Caco-2 (cell line): ENCODE data around the gene COL5A2. TPM values are rescaled to one million over a fixed set of nuclear protein-coding genes. Genes with fewer than 3 reads are reported as not detected.

Source experiments
- BruUV-seq: library from RNA; stranded (reverse); fragments of 400-500 nt; replicated peaks from 2 replicates; lab custom pipeline; 2021; lab: Mats Ljungman, UMichigan
- CTCF ChIA-PET: fragments of 300-600 bp; sonication (Branson Sonifier 250); formaldehyde crosslinking; loops from one replicate; lab custom pipeline; 2022; ENCODE audit warnings: antibody characterized with exemption; lab: Charles Lee
- POLR2A ChIA-PET: fragments of 300-600 bp; sonication (Branson Sonifier 250); formaldehyde crosslinking; loops from one replicate; lab custom pipeline; 2022; ENCODE audit warnings: antibody characterized with exemption; lab: Charles Lee
- DNase-seq, 2 experiments: peaks; one replicate each; pipeline versions ENCODE4 v3.0.0 to v3.0.0-alpha.2; 2020 to 2022
- H3K27me3 ChIP-seq: replicated peaks from 2 replicates; pipeline ENCODE4 v1.6.0; 2011; ENCODE audit warnings: low read length; ENCODE audit not compliant: control insufficient read depth, insufficient read depth
- H3K36me3 ChIP-seq: 2 replicates; pipeline ENCODE4 v1.5.1; 2011; ENCODE audit warnings: low read length; ENCODE audit not compliant: control insufficient read depth, insufficient read depth
- H3K4me1 ChIP-seq: fragments of 250-450 bp; sonication (Bioruptor Pico); 2 replicates; pipeline ENCODE4 v1.5.1; 2020; ENCODE audit warnings: mild to moderate bottlenecking
- H3K4me3 ChIP-seq: 2 replicates; pipeline ENCODE4 v1.5.1; 2011; ENCODE audit warnings: low read depth, mild to moderate bottlenecking, control low read depth, low read length
- H3K9me3 ChIP-seq: fragments of 250-450 bp; sonication (Bioruptor Pico); 2 replicates; pipeline ENCODE4 v1.5.1; 2020; ENCODE audit warnings: mild to moderate bottlenecking, moderate library complexity
- H3K27ac Mint-ChIP-seq: one replicate; pipeline ENCODE4 v1.8.0; 2022; ENCODE audit warnings: mixed read lengths; ENCODE audit not compliant: unreplicated experiment
- H3K27me3 Mint-ChIP-seq: one replicate; pipeline ENCODE4 v1.8.0; 2022; ENCODE audit warnings: mixed read lengths; ENCODE audit not compliant: insufficient read depth, unreplicated experiment
- H3K36me3 Mint-ChIP-seq: one replicate; pipeline ENCODE4 v1.8.0; 2022; ENCODE audit warnings: mild to moderate bottlenecking, mixed read lengths; ENCODE audit not compliant: insufficient read depth, unreplicated experiment
- H3K4me1 Mint-ChIP-seq: one replicate; pipeline ENCODE4 v1.8.0; 2022; ENCODE audit warnings: low read depth, mixed read lengths; ENCODE audit not compliant: unreplicated experiment
- H3K4me3 Mint-ChIP-seq: one replicate; pipeline ENCODE4 v1.8.0; 2022; ENCODE audit warnings: mild to moderate bottlenecking, moderate library complexity, mixed read lengths; ENCODE audit not compliant: unreplicated experiment
- H3K9me3 Mint-ChIP-seq: one replicate; pipeline ENCODE4 v1.8.0; 2022; ENCODE audit warnings: mixed read lengths; ENCODE audit not compliant: unreplicated experiment
- CTCF ChIP-seq, 2 experiments: fragments of 200-600 bp in 1 of 2; IDR thresholded peaks; 1 replicate in 1 of 2; 2 replicates in 1 of 2; pipeline versions ENCODE4 v1.5.1 to v1.8.0; 2011 to 2022; ENCODE audit warnings: antibody characterized with exemption in 1 of 2, control low read depth in 1 of 2, inconsistent platforms in 1 of 2, low read depth in 1 of 2, low read length in 1 of 2, mild to moderate bottlenecking in 1 of 2, moderate library complexity in 1 of 2; ENCODE audit not compliant: insufficient read depth in 1 of 2, severe bottlenecking in 1 of 2, unreplicated experiment in 1 of 2
- intact Hi-C: fragments of 100-400 bp; cut with micrococcal nuclease; formaldehyde crosslinking; loops from one replicate; pipeline ENCODE4 v1.10.0; 2022; ENCODE audit not compliant: unreplicated experiment
- total RNA-seq: library from RNA; stranded (reverse); gene quantifications from 2 replicates; pipeline ENCODE4 v1.2.3, GENCODE V29; 2022

Gene COL5A2
- total RNA-seq, 1 experiment from 2014 or later: 244 TPM

GRCh38 chr2:189178726-189179569, 613 bp downstream of the COL5A2 start:
- Mint-ChIP-seq H3K27me3 (no peaks in the 10 kb centered on the region), H3K4me1 (peaks cover 38% of the 10 kb centered on the region), H3K36me3 (peaks cover 6% of the 10 kb centered on the region), H3K9me3 (no peaks in the 10 kb centered on the region), H3K27ac (peak overlapping the region; percentile 87), H3K4me3 (peak overlapping the region; percentile 92)
- no peak for TF ChIP-seq CTCF (IDR thresholded peaks at IDR 0.05; ENCODE audit: insufficient read depth in 1 of 2, low read depth in 1 of 2, low read length in 1 of 2, severe bottlenecking in 1 of 2, unreplicated experiment in 1 of 2)
- H3K4me3 ChIP-seq: peak overlapping the region; percentile 66
- H3K27me3 ChIP-seq: no peaks in the 10 kb centered on the region
- intact Hi-C loops: loop anchor here (1.0 to 5.0 kb wide), 5 partner anchors 16 to 200 kb away; no protein-coding TSS in a partner anchor
- DNase-seq: peak; percentile 29 to 54
- H3K36me3 ChIP-seq: no peaks in the 10 kb centered on the region
- H3K9me3 ChIP-seq: no peaks in the 10 kb centered on the region
- POLR2A ChIA-PET: interaction anchor here (1.6 kb wide), 1 partner anchor 261 kb away, joined by 5 read pairs; no protein-coding TSS in a partner anchor
- peaks cover 45% of the 10 kb centered on the region for H3K4me1 ChIP-seq
- BruUV-seq: TSS peak; percentile 68
- CTCF ChIA-PET: interaction anchor here (0.6 to 2.9 kb wide), 3 partner anchors 37 to 332 kb away, joined by 3 to 25 read pairs (median 4); no protein-coding TSS in a partner anchor

- Mint-ChIP-seq H3K9me3 (no peaks in the 10 kb centered on the region), H3K27ac (no peak overlapping the region), H3K4me1 (peaks cover 36% of the 10 kb centered on the region), H3K36me3 (peaks cover 6% of the 10 kb centered on the region), H3K27me3 (no peaks in the 10 kb centered on the region), H3K4me3 (peak overlapping the region; percentile 92)
- DNase-seq: no peak
- CTCF ChIA-PET: interaction anchor here (0.6 to 2.9 kb wide), 3 partner anchors 36 to 333 kb away, joined by 3 to 25 read pairs (median 4); no protein-coding TSS in a partner anchor
- TF ChIP-seq CTCF (IDR thresholded peaks at IDR 0.05; ENCODE audit: insufficient read depth in 1 of 2, low read depth in 1 of 2, low read length in 1 of 2, severe bottlenecking in 1 of 2, unreplicated experiment in 1 of 2): peak in 1 of 2 experiments; percentile 38
- H3K9me3 ChIP-seq: no peaks in the 10 kb centered on the region
- H3K27me3 ChIP-seq: no peaks in the 10 kb centered on the region
- BruUV-seq: no TSS peak
- H3K4me1 ChIP-seq: peaks cover 36% of the 10 kb centered on the region
- intact Hi-C loops: loop anchor here (2.0 to 5.0 kb wide), 2 partner anchors 15 to 86 kb away; no protein-coding TSS in a partner anchor
- POLR2A ChIA-PET: interaction anchor here (1.6 kb wide), 1 partner anchor 262 kb away, joined by 5 read pairs; no protein-coding TSS in a partner anchor
- H3K36me3 ChIP-seq: no peaks in the 10 kb centered on the region
- peak overlapping the region; percentile 66 for H3K4me3 ChIP-seq
Observed at GRCh38 chr2:189178054-189178453, 1.5 kb downstream of the COL5A2 start.

- peaks cover 6% of the 10 kb centered on the region for H3K36me3 Mint-ChIP-seq
- H3K27me3 Mint-ChIP-seq: no peaks in the 10 kb centered on the region
- no peaks in the 10 kb centered on the region for H3K9me3 Mint-ChIP-seq
- H3K9me3 ChIP-seq: no peaks in the 10 kb centered on the region
- peaks cover 29% of the 10 kb centered on the region for H3K4me1 ChIP-seq
- BruUV-seq: no TSS peak
- POLR2A ChIA-PET: interaction anchor here (1.6 kb wide), 1 partner anchor 263 kb away, joined by 5 read pairs; no protein-coding TSS in a partner anchor
- H3K27ac Mint-ChIP-seq: no peak overlapping the region
- no peaks in the 10 kb centered on the region for H3K36me3 ChIP-seq
- TF ChIP-seq CTCF (IDR thresholded peaks at IDR 0.05; ENCODE audit: insufficient read depth in 1 of 2, low read depth in 1 of 2, low read length in 1 of 2, severe bottlenecking in 1 of 2, unreplicated experiment in 1 of 2): no peak
- H3K4me1 Mint-ChIP-seq: peaks cover 28% of the 10 kb centered on the region
- intact Hi-C loops: loop anchor here (5.0 kb wide), 1 partner anchor 85 kb away; no protein-coding TSS in a partner anchor
- CTCF ChIA-PET: interaction anchor here (0.6 to 2.9 kb wide), 3 partner anchors 35 to 233 kb away, joined by 3 to 25 read pairs (median 4); no protein-coding TSS in a partner anchor
- peak overlapping the region; percentile 66 for H3K4me3 ChIP-seq
- H3K27me3 ChIP-seq: no peaks in the 10 kb centered on the region
- no peak for DNase-seq
- peak overlapping the region; percentile 92 for H3K4me3 Mint-ChIP-seq
Observed at GRCh38 chr2:189177251-189177840, 2.2 kb downstream of the COL5A2 start.
